NCI-H146 (cell line): ENCODE results near the gene ZNF593.

Source experiments
- DNase-seq: peaks from one replicate; lab custom pipeline; 2025; lab: John Stamatoyannopoulos, UW

Gene ZNF593

GRCh38 chr1:26210147-26210870 is 40.6 kb downstream of the ZNF593 start:
- DNase-seq: no peak

GRCh38 chr1:26212726-26213125 is 43.0 kb downstream of the ZNF593 start:
- DNase-seq: no peak

GRCh38 chr1:26213335-26213905 is 43.7 kb downstream of the ZNF593 start:
- DNase-seq: no peak

- no peak for DNase-seq
These were observed 45.5 kb downstream of the ZNF593 start for GRCh38 chr1:26215246-26215645.

- DNase-seq: peak; percentile 2
These were observed 49.3 kb downstream of the ZNF593 start for GRCh38 chr1:26218906-26219494.
